Mucosa of descending colon (tissue), 3 donors: ENCODE results near the gene TNPO2. TPM values are rescaled to one million over a fixed set of nuclear protein-coding genes. Genes with fewer than 3 reads are reported as not detected.
"Not testable (repeated sequence)": the region's sequence is repeated elsewhere in the genome, so short reads cannot be mapped to it uniquely, and the experiment has no call there.

Experiments
- ATAC-seq: fragments of 200-7000 bp; cut with Tn5 transposase; one replicate; pipeline ENCODE4 v1.9.1; 2020; ENCODE audit warnings: mild to moderate bottlenecking, moderate library complexity
- DNase-seq, 3 donors: peaks; one replicate each; pipeline ENCODE4 v3.0.0-alpha.2; 2020
- H3K36me3 ChIP-seq: fragments of 200-600 bp; one replicate; pipeline ENCODE4 v1.8.0; 2021; ENCODE audit warnings: low read depth, mild to moderate bottlenecking
- H3K4me1 ChIP-seq: fragments of 200-600 bp; one replicate; pipeline ENCODE4 v1.8.0; 2021; ENCODE audit warnings: low read depth, mild to moderate bottlenecking
- H3K4me3 ChIP-seq: fragments of 200-600 bp; one replicate; pipeline ENCODE4 v1.8.0; 2021; ENCODE audit warnings: mild to moderate bottlenecking
- H3K9me3 ChIP-seq: fragments of 200-600 bp; one replicate; pipeline ENCODE4 v1.8.0; 2021; ENCODE audit warnings: mild to moderate bottlenecking
- CTCF ChIP-seq: fragments of 200-600 bp; IDR thresholded peaks from one replicate; pipeline ENCODE4 v1.8.0; 2022; ENCODE audit warnings: antibody characterized with exemption, mild to moderate bottlenecking
- intact Hi-C, 2 donors: fragments of 100-400 bp; cut with DNase I in 1 of 2; cut with micrococcal nuclease in 1 of 2; formaldehyde crosslinking; loops; one replicate each; pipeline versions ENCODE4 v1.11.0 to v1.11.1; 2022; cut with DNase I, micrococcal nuclease
- total RNA-seq, 3 donors: library from RNA; stranded (reverse); fragmentation: NEBNext Ultra II Directional in 2 of 3; extraction: Animal tissue kit (Norgen Biotek cat#: 25700) in 2 of 3; gene quantifications; one replicate each; pipeline versions ENCODE4 v1.2.1 to v1.2.4, GENCODE V29; 2021 to 2023
- donor health status: DM: no; HTN: no; CAD: no; lungs with moderate emphysema.
- donor health status: DM: no; HTN: no; CAD: no.
- donor health status: DM: no; HTN: yes; CAD: no.

Gene TNPO2
- total RNA-seq, 3 donors from 2014 or later, result 48.9 to 73.3 (median 66.9) TPM

GRCh38 chr19:12687496-12688196 is 36.1 kb downstream of the TNPO2 start, which contains the start of gene GNG14:
Gene GNG14, plus strand, starts transcription at chr19:12687998. Its CDS starts 51 bp downstream, at chr19:12688049.
- no peaks in the 10 kb centered on the region for H3K4me1 ChIP-seq
- intact Hi-C loops, result no loop called here
- no peak for TF ChIP-seq CTCF
- H3K9me3 ChIP-seq, result no peaks in the 10 kb centered on the region
- ATAC-seq, result no peak
- DNase-seq, result peak in 1 of 3 donors; percentile 40
- H3K36me3 ChIP-seq, result no peaks in the 10 kb centered on the region
- H3K4me3 ChIP-seq, result no peak within 1 kb of the TSS

- no peak for TF ChIP-seq CTCF
- Histone ChIP-seq H3K36me3 (no peaks in the 10 kb centered on the region), H3K4me1 (peaks cover 2% of the 10 kb centered on the region), H3K9me3 (no peaks in the 10 kb centered on the region), H3K4me3 (no peak overlapping the region)
- intact Hi-C loops, result no loop called here
- no peak for ATAC-seq
- no peak for DNase-seq
These were observed 37.9 kb downstream of the TNPO2 start for GRCh38 chr19:12685831-12686230.

GRCh38 chr19:12681074-12681987 is 42.4 kb downstream of the TNPO2 start, which contains the start of gene DHPS:
Gene DHPS, minus strand, starts transcription at chr19:12681880. Its CDS starts 114 bp downstream, at chr19:12681766.
- H3K4me3 ChIP-seq, result peak within 1 kb of the TSS; percentile 90
- ATAC-seq (peak; percentile 94), DNase-seq (peak; percentile 88 to 97 (median 93))
- intact Hi-C loops, result no loop called here
- H3K9me3 ChIP-seq, result no peaks in the 10 kb centered on the region
- peaks cover 12% of the 10 kb centered on the region for H3K4me1 ChIP-seq
- H3K36me3 ChIP-seq, result no peaks in the 10 kb centered on the region
- TF ChIP-seq CTCF, result no peak

- Histone ChIP-seq H3K9me3 (no peaks in the 10 kb centered on the region), H3K4me1 (peaks cover 12% of the 10 kb centered on the region), H3K36me3 (peaks cover 7% of the 10 kb centered on the region), H3K4me3 (no peak overlapping the region)
- intact Hi-C loops, result no loop called here
- no peak for TF ChIP-seq CTCF
- ATAC-seq, result no peak
- DNase-seq, result peak in 1 of 3 donors; percentile 50
These were observed 43.7 kb downstream of the TNPO2 start for GRCh38 chr19:12680034-12680433.

- peaks cover 12% of the 10 kb centered on the region for H3K4me1 ChIP-seq
- not testable (repeated sequence) for H3K4me3 ChIP-seq, DNase-seq, H3K36me3 ChIP-seq, ATAC-seq, H3K9me3 ChIP-seq
- intact Hi-C loops, result loop anchor here in 1 of 2 donors (10.0 kb wide), 1 partner anchor 103 kb away; no protein-coding TSS in a partner anchor
These were observed 45.7 kb downstream of the TNPO2 start for GRCh38 chr19:12678039-12678438.
